Thyroid gland (tissue), 4 donors: ENCODE results near the gene KPTN. TPM values are rescaled to one million over a fixed set of nuclear protein-coding genes. Genes with fewer than 3 reads are reported as not detected.
A peak's percentile ranks its signal among the peaks of the same experiment; 100 is the strongest.

Experiments used
- DNase-seq, 2 donors: peaks; one replicate each; pipeline ENCODE4 v3.0.0-alpha.2; 2019
- H3K27ac ChIP-seq, 3 donors: fragments of 200-600 bp; sonication (generic); 1 replicate in 2 of 3; 2 replicates in 1 of 3; pipeline ENCODE4 v1.5.1; 2016 to 2019; ENCODE audit warnings: mild to moderate bottlenecking in 1 of 3, moderate library complexity in 1 of 3
- H3K27me3 ChIP-seq: fragments of 200-600 bp; sonication (generic); one replicate; pipeline ENCODE4 v1.5.1; 2019
- H3K36me3 ChIP-seq, 2 donors: fragments of 200-600 bp; sonication (generic); one replicate each; pipeline ENCODE4 v1.5.1; 2016 to 2019
- H3K4me1 ChIP-seq, 2 donors: fragments of 200-600 bp; sonication (generic); one replicate each; pipeline ENCODE4 v1.5.1; 2017 to 2019
- H3K4me3 ChIP-seq, 3 donors: fragments of 200-600 bp; sonication (generic); replicated peaks in 1 of 3; 1 replicate in 2 of 3; 2 replicates in 1 of 3; pipeline ENCODE4 v1.5.1; 2016; ENCODE audit warnings: mild to moderate bottlenecking in 1 of 3
- H3K9me3 ChIP-seq: fragments of 200-600 bp; sonication (generic); one replicate; pipeline ENCODE4 v1.5.1; 2017
- CTCF ChIP-seq, 6 experiments: fragments of 200-600 bp in 3 of 6; fragments of 450-650 bp in 3 of 6; sonication (generic) in 3 of 6; IDR thresholded peaks; one replicate each; pipeline ENCODE4 v1.5.1; 2016 to 2019; ENCODE audit warnings: antibody characterized with exemption in 6 of 6, mild to moderate bottlenecking in 2 of 6, inconsistent platforms in 1 of 6, moderate library complexity in 1 of 6
- POLR2A ChIP-seq, 2 donors: fragments of 450-650 bp; IDR thresholded peaks; one replicate each; pipeline ENCODE4 v1.6.1; 2017; ENCODE audit warnings: antibody characterized with exemption in 2 of 2, mild to moderate bottlenecking in 2 of 2, moderate library complexity in 1 of 2
- WGBS, 2 donors: methylation state at CpG; one replicate each; pipeline ENCODE4 v1.1.5; 2017; 5-methylcytosine and 5-hydroxymethylcytosine counted together
- intact Hi-C: fragments of 100-400 bp; cut with DNase I; formaldehyde crosslinking; loops from one replicate; pipeline ENCODE4 v1.15.1; 2023
- total RNA-seq, 4 donors: library from RNA; depleted of rRNA; stranded (reverse); fragments of >200 nt; gene quantifications; one replicate each; pipeline ENCODE4 v1.2.3, GENCODE V29; 2016

KPTN gene
- total RNA-seq, 4 donors from 2014 or later = 7.0 to 8.9 (median 7.3) TPM

- TF ChIP-seq POLR2A (IDR thresholded peaks at IDR 0.05) (no peak), CTCF (IDR thresholded peaks at IDR 0.05) (no peak)
- Histone ChIP-seq H3K36me3 (peaks cover 16 to 17% of the 10 kb centered on the region in 2 donors), H3K27me3 (no peaks in the 10 kb centered on the region), H3K27ac (peak overlapping the region in 2 of 3 donors; percentile 38 to 53), H3K9me3 (no peaks in the 10 kb centered on the region), H3K4me1 (peaks cover 49 to 54% of the 10 kb centered on the region in 2 donors), H3K4me3 (no peak overlapping the region)
- WGBS, 2 donors = 60 to 64% methylated on average over 4 to 6 of the region's 6 CpGs
- peak; percentile 41 to 62 for DNase-seq
- intact Hi-C loops = loop anchor here (5.0 kb wide), 1 partner anchor 105 kb away; no protein-coding TSS in a partner anchor
Measured at GRCh38 chr19:47507012-47507411, 23.0 kb upstream of the KPTN start.

- Histone ChIP-seq H3K9me3 (no peaks in the 10 kb centered on the region), H3K27ac (no peak overlapping the region), H3K4me3 (no peak overlapping the region), H3K36me3 (peaks cover 19 to 21% of the 10 kb centered on the region in 2 donors), H3K27me3 (no peaks in the 10 kb centered on the region), H3K4me1 (peaks cover 44 to 49% of the 10 kb centered on the region in 2 donors)
- TF ChIP-seq CTCF (IDR thresholded peaks at IDR 0.05) = no peak
- TF ChIP-seq POLR2A (IDR thresholded peaks at IDR 0.05) = no peak
- no peak for DNase-seq
- 92 to 93% methylated on average over 8 of the region's 8 CpGs for WGBS, 2 donors
- intact Hi-C loops = loop anchor here (5.0 kb wide), 1 partner anchor 106 kb away; no protein-coding TSS in a partner anchor
Measured at GRCh38 chr19:47506459-47506858, 22.4 kb upstream of the KPTN start.

GRCh38 chr19:47505506-47505905 is 21.5 kb upstream of the KPTN start:
- no peak for DNase-seq
- Histone ChIP-seq H3K27me3 (no peaks in the 10 kb centered on the region), H3K4me1 (peaks cover 34 to 39% of the 10 kb centered on the region in 2 donors), H3K27ac (no peak overlapping the region), H3K9me3 (no peaks in the 10 kb centered on the region), H3K4me3 (no peak overlapping the region), H3K36me3 (peaks cover 23 to 29% of the 10 kb centered on the region in 2 donors)
- intact Hi-C loops = loop anchor here (5.0 kb wide), 1 partner anchor 107 kb away; no protein-coding TSS in a partner anchor
- WGBS, 2 donors = 93 to 95% methylated on average over 5 to 6 of the region's 6 CpGs
- no peak for TF ChIP-seq POLR2A (IDR thresholded peaks at IDR 0.05)
- no peak for TF ChIP-seq CTCF (IDR thresholded peaks at IDR 0.05)

- H3K4me3 ChIP-seq = no peak overlapping the region
- TF ChIP-seq CTCF (IDR thresholded peaks at IDR 0.05) = no peak
- no peaks in the 10 kb centered on the region for H3K27me3 ChIP-seq
- peaks cover 17 to 24% of the 10 kb centered on the region in 2 donors for H3K4me1 ChIP-seq
- DNase-seq = no peak
- H3K27ac ChIP-seq = no peak overlapping the region
- 71 to 76% methylated on average over 3 to 5 of the region's 5 CpGs for WGBS, 2 donors
- H3K36me3 ChIP-seq = peaks cover 35 to 41% of the 10 kb centered on the region in 2 donors
- H3K9me3 ChIP-seq = no peaks in the 10 kb centered on the region
- intact Hi-C loops = no loop called here
Measured at GRCh38 chr19:47503826-47504150, 19.8 kb upstream of the KPTN start.

GRCh38 chr19:47503130-47503825 is 19.3 kb upstream of the KPTN start:
- WGBS, 2 donors = 92 to 93% methylated on average over 13 of the region's 13 CpGs
- no peak for TF ChIP-seq POLR2A (IDR thresholded peaks at IDR 0.05)
- no peak for TF ChIP-seq CTCF (IDR thresholded peaks at IDR 0.05)
- Histone ChIP-seq H3K27ac (no peak overlapping the region), H3K36me3 (peaks cover 35 to 41% of the 10 kb centered on the region in 2 donors), H3K4me3 (no peak overlapping the region), H3K27me3 (no peaks in the 10 kb centered on the region), H3K9me3 (no peaks in the 10 kb centered on the region), H3K4me1 (peaks cover 14 to 19% of the 10 kb centered on the region in 2 donors)
- intact Hi-C loops = no loop called here
- DNase-seq = no peak
